Measurements from ENCODE around the gene ZNF394.

Gene ZNF394

GRCh38 chr7:99490878-99491277 is 9.2 kb downstream of the ZNF394 start:
- DNase-seq: no peak

GRCh38 chr7:99489235-99489634 is 10.8 kb downstream of the ZNF394 start:
- no peak for DNase-seq

- DNase-seq: no peak
Measured at GRCh38 chr7:99485094-99485493, 15.0 kb downstream of the ZNF394 start.

- DNase-seq: no peak
Measured at GRCh38 chr7:99478464-99479440, 21.3 kb downstream of the ZNF394 start.

- no peak for DNase-seq
Measured at GRCh38 chr7:99476107-99476506, 24.0 kb downstream of the ZNF394 start.

GRCh38 chr7:99473315-99473596 is 26.8 kb downstream of the ZNF394 start:
- DNase-seq: no peak

GRCh38 chr7:99472561-99473314 is 27.3 kb downstream of the ZNF394 start, which contains the start of gene ZNF789:
ZNF789 (plus strand) TSS chr7:99472890; CDS start chr7:99476457, 3,567 bp downstream.
- peak; percentile 99 for DNase-seq

GRCh38 chr7:99469381-99470065 is 30.6 kb downstream of the ZNF394 start:
- DNase-seq: no peak

- no peak for DNase-seq
Measured at GRCh38 chr7:99468336-99468918, 31.7 kb downstream of the ZNF394 start.

GRCh38 chr7:99465421-99465768 is 34.7 kb downstream of the ZNF394 start:
- no peak for DNase-seq

GRCh38 chr7:99461221-99461620 is 38.9 kb downstream of the ZNF394 start:
- DNase-seq: no peak

GRCh38 chr7:99460651-99461050 is 39.4 kb downstream of the ZNF394 start:
- DNase-seq: no peak

GRCh38 chr7:99459087-99459486 is 41.0 kb downstream of the ZNF394 start:
- DNase-seq: peak; percentile 74

- DNase-seq: no peak
Measured at GRCh38 chr7:99457650-99458493, 42.2 kb downstream of the ZNF394 start.

GRCh38 chr7:99457050-99457649 is 42.9 kb downstream of the ZNF394 start:
- DNase-seq: no peak

GRCh38 chr7:99456288-99456687 is 43.8 kb downstream of the ZNF394 start:
- no peak for DNase-seq

GRCh38 chr7:99455874-99456273 is 44.2 kb downstream of the ZNF394 start:
- DNase-seq: no peak

- peak; percentile 51 for DNase-seq
Measured at GRCh38 chr7:99453105-99453504, 47.0 kb downstream of the ZNF394 start.

GRCh38 chr7:99452541-99452940 is 47.5 kb downstream of the ZNF394 start:
- no peak for DNase-seq

GRCh38 chr7:99451936-99452335 is 48.1 kb downstream of the ZNF394 start:
- DNase-seq: no peak

- no peak for DNase-seq
Measured at GRCh38 chr7:99449326-99449725, 50.8 kb downstream of the ZNF394 start.

- no peak for DNase-seq
Measured at GRCh38 chr7:99448855-99449254, 51.2 kb downstream of the ZNF394 start.

Measured in islet precursor cell (in vitro differentiated cells).